Naive thymus-derived CD4-positive, alpha-beta T cell (primary cell): ENCODE measurements around the gene BNIP5. TPM values are rescaled to one million over a fixed set of nuclear protein-coding genes. Genes with fewer than 3 reads are reported as not detected.

ENCODE experiments used
- ATAC-seq: fragments of 150-1000 bp; cut with Tn5 transposase; 2 replicates; pipeline ENCODE4 v1.10.0; 2021; ENCODE audit warnings: mild to moderate bottlenecking, moderate library complexity
- CTCF ChIA-PET: fragments of 350-600 bp; sonication (Branson Sonifier 250); formaldehyde crosslinking; loops from one replicate; lab custom pipeline; 2021; ENCODE audit warnings: antibody characterized with exemption; lab: Charles Lee
- POLR2A ChIA-PET: fragments of 350-600 bp; sonication (Branson Sonifier 250); formaldehyde crosslinking; loops from one replicate; lab custom pipeline; 2021; ENCODE audit warnings: antibody characterized with exemption, inconsistent platforms; lab: Charles Lee
- DNase-seq, 9 donors: peaks; one replicate each; pipeline versions ENCODE4 v3.0.0 to v3.0.0-alpha.2; 2020 to 2022; ENCODE audit warnings: mixed read lengths in 1 of 9
- H3K27ac ChIP-seq: one replicate; pipeline ENCODE4 v1.7.0; 2013; ENCODE audit warnings: mild to moderate bottlenecking, low read depth, low read length, moderate library complexity
- H3K27me3 ChIP-seq, 2 donors: one replicate each; pipeline ENCODE4 v1.7.0; 2013; ENCODE audit warnings: low read length in 2 of 2, mild to moderate bottlenecking in 2 of 2, moderate library complexity in 2 of 2; ENCODE audit not compliant: control insufficient read depth in 2 of 2, insufficient read depth in 2 of 2
- H3K36me3 ChIP-seq, 3 experiments: 1 replicate in 2 of 3; 2 replicates in 1 of 3; pipeline ENCODE4 v1.7.0; 2013; ENCODE audit warnings: low read length in 3 of 3, mild to moderate bottlenecking in 3 of 3, moderate library complexity in 1 of 3; ENCODE audit not compliant: insufficient read depth in 3 of 3, control insufficient read depth in 2 of 3
- H3K4me1 ChIP-seq, 2 donors: one replicate each; pipeline ENCODE4 v1.7.0; 2013; ENCODE audit warnings: low read length in 2 of 2, mild to moderate bottlenecking in 2 of 2, moderate library complexity in 1 of 2; ENCODE audit not compliant: control insufficient read depth in 2 of 2, insufficient read depth in 2 of 2
- H3K4me3 ChIP-seq: 2 replicates; pipeline ENCODE4 v1.7.0; 2013; ENCODE audit warnings: mild to moderate bottlenecking, low read length
- H3K9me3 ChIP-seq, 3 experiments: 1 replicate in 2 of 3; 2 replicates in 1 of 3; pipeline ENCODE4 v1.7.0; 2013; ENCODE audit warnings: low read length in 3 of 3; ENCODE audit not compliant: control insufficient read depth in 2 of 3
- H3K27ac Mint-ChIP-seq, 9 donors: one replicate each; pipeline ENCODE4 v1.8.0; 2020 to 2022; ENCODE audit warnings: mixed read lengths in 9 of 9, mild to moderate bottlenecking in 8 of 9, moderate library complexity in 5 of 9, inconsistent platforms in 2 of 9
- H3K27me3 Mint-ChIP-seq, 5 donors: one replicate each; pipeline ENCODE4 v1.8.0; 2021 to 2022; ENCODE audit warnings: mixed read lengths in 5 of 5, mild to moderate bottlenecking in 1 of 5
- H3K36me3 Mint-ChIP-seq, 5 donors: one replicate each; pipeline ENCODE4 v1.8.0; 2020 to 2022; ENCODE audit warnings: mixed read lengths in 5 of 5, mild to moderate bottlenecking in 3 of 5, inconsistent platforms in 1 of 5
- H3K4me1 Mint-ChIP-seq, 7 donors: one replicate each; pipeline ENCODE4 v1.8.0; 2020 to 2022; ENCODE audit warnings: mixed read lengths in 7 of 7, mild to moderate bottlenecking in 3 of 7, inconsistent platforms in 1 of 7
- H3K4me3 Mint-ChIP-seq, 10 donors: one replicate each; pipeline ENCODE4 v1.8.0; 2020 to 2022; ENCODE audit warnings: mild to moderate bottlenecking in 10 of 10, mixed read lengths in 10 of 10, moderate library complexity in 6 of 10, inconsistent platforms in 2 of 10
- H3K9me3 Mint-ChIP-seq, 11 donors: one replicate each; pipeline ENCODE4 v1.8.0; 2020 to 2022; ENCODE audit warnings: mixed read lengths in 11 of 11, mild to moderate bottlenecking in 4 of 11, inconsistent platforms in 1 of 11, moderate library complexity in 1 of 11
- intact Hi-C, 2 donors: fragments of 100-400 bp; cut with micrococcal nuclease; formaldehyde crosslinking; loops; one replicate each; pipeline ENCODE4 v1.15.1; 2023
- polyA plus RNA-seq, 2 donors: library from polyadenylated mRNA; unstranded; fragments of 300-500 nt; fragmentation: Illumina TruSeq; gene quantifications; one replicate each; pipeline ENCODE4 v1.2.3, GENCODE V29; 2021
- total RNA-seq, 6 experiments: library from RNA in 5 of 6; stranded (reverse) in 5 of 6; gene quantifications; 1 replicate in 5 of 6; 2 replicates in 1 of 6; pipeline ENCODE4 v1.2.3 and lab custom pipeline; 2021 to 2026

The BNIP5 gene
- total and polyA plus RNA-seq, 7 experiments from 2014 or later = 0.05 TPM; not detected in 6

GRCh38 chr6:36337814-36338213, 1.1 kb upstream of the BNIP5 start:
- POLR2A ChIA-PET = interaction anchor here (0.6 kb wide), 1 partner anchor 90 kb away, joined by 3 read pairs; no protein-coding TSS in a partner anchor
- H3K4me1 ChIP-seq = peaks cover 4 to 5% of the 10 kb centered on the region in 2 donors
- Mint-ChIP-seq H3K4me1 (peaks cover 5 to 26% (median 13%) of the 10 kb centered on the region in 7 donors), H3K27ac (no peak overlapping the region), H3K9me3 (peaks cover 0 to 1% (median 0%) of the 10 kb centered on the region in 11 donors), H3K4me3 (no peak overlapping the region), H3K36me3 (no peaks in the 10 kb centered on the region), H3K27me3 (peaks cover 18 to 66% (median 30%) of the 10 kb centered on the region in 5 donors)
- ATAC-seq (no peak), DNase-seq (no peak)
- H3K27me3 ChIP-seq = no peaks in the 10 kb centered on the region
- no peak overlapping the region for H3K4me3 ChIP-seq
- H3K36me3 ChIP-seq = no peaks in the 10 kb centered on the region
- CTCF ChIA-PET = no interaction called here
- H3K27ac ChIP-seq = no peak overlapping the region
- H3K9me3 ChIP-seq = no peaks in the 10 kb centered on the region
- intact Hi-C loops = no loop called here

GRCh38 chr6:36336208-36336710, 429 bp downstream of the BNIP5 start:
- Mint-ChIP-seq H3K27ac (no peak overlapping the region), H3K36me3 (no peaks in the 10 kb centered on the region), H3K9me3 (peaks cover 0 to 1% (median 0%) of the 10 kb centered on the region in 11 donors), H3K4me3 (no peak overlapping the region), H3K27me3 (peaks cover 18 to 63% (median 31%) of the 10 kb centered on the region in 5 donors), H3K4me1 (peaks cover 9 to 26% (median 13%) of the 10 kb centered on the region in 7 donors)
- H3K4me1 ChIP-seq = peaks cover 4 to 5% of the 10 kb centered on the region in 2 donors
- H3K36me3 ChIP-seq = no peaks in the 10 kb centered on the region
- ChIA-PET CTCF (no interaction called here), POLR2A (interaction anchor here (0.6 kb wide), 1 partner anchor 12 kb away, joined by 4 read pairs; no protein-coding TSS in a partner anchor)
- intact Hi-C loops = no loop called here
- no peak overlapping the region for H3K4me3 ChIP-seq
- H3K27me3 ChIP-seq = peaks cover 0 to 3% of the 10 kb centered on the region in 2 donors
- DNase-seq = no peak
- ATAC-seq = no peak
- H3K9me3 ChIP-seq = no peaks in the 10 kb centered on the region
- H3K27ac ChIP-seq = no peak overlapping the region

- peaks cover 0 to 4% of the 10 kb centered on the region in 2 donors for H3K4me1 ChIP-seq
- peaks cover 14 to 58% (median 27%) of the 10 kb centered on the region in 5 donors for H3K27me3 Mint-ChIP-seq
- POLR2A ChIA-PET = no interaction called here
- DNase-seq = no peak
- H3K27ac Mint-ChIP-seq = no peak overlapping the region
- peaks cover 0 to 1% (median 0%) of the 10 kb centered on the region in 11 donors for H3K9me3 Mint-ChIP-seq
- no peak overlapping the region for H3K4me3 ChIP-seq
- peaks cover 5 to 22% (median 9%) of the 10 kb centered on the region in 7 donors for H3K4me1 Mint-ChIP-seq
- H3K27ac ChIP-seq = no peak overlapping the region
- intact Hi-C loops = no loop called here
- no peaks in the 10 kb centered on the region for H3K36me3 Mint-ChIP-seq
- peaks cover 0 to 3% of the 10 kb centered on the region in 2 donors for H3K27me3 ChIP-seq
- H3K4me3 Mint-ChIP-seq = no peak overlapping the region
- no peaks in the 10 kb centered on the region for H3K36me3 ChIP-seq
- ATAC-seq = no peak
- no peaks in the 10 kb centered on the region for H3K9me3 ChIP-seq
- CTCF ChIA-PET = interaction anchor here (0.6 kb wide), 2 partner anchors 21 to 65 kb away, joined by 3 to 4 read pairs; no protein-coding TSS in a partner anchor
These were observed 1.1 kb downstream of the BNIP5 start for GRCh38 chr6:36335465-36336207.

GRCh38 chr6:36334832-36335459, 1.7 kb downstream of the BNIP5 start:
- Mint-ChIP-seq H3K36me3 (no peaks in the 10 kb centered on the region), H3K9me3 (peaks cover 0 to 1% (median 0%) of the 10 kb centered on the region in 11 donors), H3K27me3 (peaks cover 11 to 52% (median 23%) of the 10 kb centered on the region in 5 donors), H3K4me1 (peaks cover 5 to 21% (median 7%) of the 10 kb centered on the region in 7 donors), H3K27ac (no peak overlapping the region), H3K4me3 (no peak overlapping the region)
- Histone ChIP-seq H3K4me1 (peaks cover 0 to 4% of the 10 kb centered on the region in 2 donors), H3K27ac (no peak overlapping the region), H3K9me3 (no peaks in the 10 kb centered on the region), H3K27me3 (peaks cover 0 to 3% of the 10 kb centered on the region in 2 donors), H3K4me3 (no peak overlapping the region), H3K36me3 (no peaks in the 10 kb centered on the region)
- CTCF ChIA-PET = interaction anchor here (0.6 to 1.4 kb wide), 3 partner anchors 8 to 65 kb away, joined by 3 to 4 read pairs (median 4); no protein-coding TSS in a partner anchor
- POLR2A ChIA-PET = no interaction called here
- ATAC-seq = no peak
- DNase-seq = no peak
- intact Hi-C loops = no loop called here

- POLR2A ChIA-PET = no interaction called here
These were observed 2.6 kb downstream of the BNIP5 start for GRCh38 chr6:36333931-36334725.

More at GRCh38 chr6:36333931-36334725, 2.6 kb downstream of the BNIP5 start:
- Mint-ChIP-seq H3K27me3 (peaks cover 11 to 45% (median 25%) of the 10 kb centered on the region in 5 donors), H3K27ac (no peak overlapping the region), H3K4me1 (peaks cover 5 to 21% (median 7%) of the 10 kb centered on the region in 7 donors), H3K36me3 (no peaks in the 10 kb centered on the region), H3K4me3 (no peak overlapping the region), H3K9me3 (peaks cover 0 to 1% (median 0%) of the 10 kb centered on the region in 11 donors)
- Histone ChIP-seq H3K36me3 (no peaks in the 10 kb centered on the region), H3K4me1 (peaks cover 0 to 4% of the 10 kb centered on the region in 2 donors), H3K27ac (no peak overlapping the region), H3K27me3 (peaks cover 0 to 3% of the 10 kb centered on the region in 2 donors), H3K4me3 (no peak overlapping the region), H3K9me3 (no peaks in the 10 kb centered on the region)
- no peak for ATAC-seq
- CTCF ChIA-PET = interaction anchor here (1.4 kb wide), 1 partner anchor 9 kb away, joined by 4 read pairs; no protein-coding TSS in a partner anchor
- intact Hi-C loops = no loop called here
- no peak for DNase-seq
